DMS153 (cell line): ENCODE measurements around the gene SLC7A10.
"Not testable (repeated sequence)": the region's sequence is repeated elsewhere in the genome, so short reads cannot be mapped to it uniquely, and the experiment has no call there.

Experiments
- DNase-seq: peaks from one replicate; lab custom pipeline; 2025; lab: John Stamatoyannopoulos, UW

SLC7A10 gene

DNA sequence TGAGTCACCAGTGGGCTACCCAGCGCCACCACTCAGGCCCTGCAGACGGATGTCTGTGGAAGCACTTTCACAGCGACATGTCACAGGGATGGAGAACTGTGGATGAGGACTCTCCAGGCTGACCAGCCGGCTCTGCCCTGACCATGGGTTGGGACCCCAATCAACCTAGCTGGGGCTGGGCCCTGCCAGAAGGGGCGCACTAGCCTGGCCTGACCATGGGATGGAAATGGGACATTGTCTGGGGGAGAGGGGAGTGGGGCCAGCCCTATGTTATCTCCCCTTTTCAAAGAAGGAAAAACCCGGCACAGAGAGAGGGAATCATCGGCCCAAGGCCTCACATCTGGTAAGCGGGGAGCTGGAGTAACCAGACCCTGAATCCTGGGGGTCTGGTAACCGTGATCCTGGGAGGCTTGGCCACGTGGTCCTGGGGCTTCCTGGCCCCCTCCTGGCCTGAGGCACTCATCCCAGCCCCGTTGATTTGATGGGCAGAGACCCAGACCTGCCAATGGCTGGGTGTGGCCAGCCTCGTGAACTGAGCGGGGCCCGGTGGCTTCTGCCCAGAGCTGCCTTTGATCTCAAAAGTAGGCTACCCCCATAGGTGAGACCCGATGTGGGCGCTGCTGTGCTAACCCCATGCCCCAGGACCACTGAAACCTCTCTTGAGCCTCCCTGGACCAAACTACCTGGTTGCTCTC lies 11.2 kb upstream of the SLC7A10 start:
- no peak for DNase-seq

DNA sequence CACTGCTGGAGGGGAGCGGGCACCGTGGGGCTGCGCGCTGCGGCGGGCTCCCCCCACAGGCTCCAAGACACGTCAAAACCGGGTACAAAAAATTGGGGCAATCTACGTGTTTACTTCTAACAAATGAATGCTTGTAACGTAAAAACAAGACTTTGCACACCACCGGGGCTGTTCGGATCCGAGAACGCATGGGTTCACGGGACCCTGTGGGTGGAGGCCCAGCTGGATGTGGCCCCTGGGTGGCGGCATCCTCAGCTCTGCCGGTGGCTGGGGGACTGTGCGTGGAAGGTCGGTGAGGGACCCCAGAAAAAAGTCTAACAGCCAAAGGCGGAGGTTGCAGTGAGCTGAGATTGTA lies 10.3 kb upstream of the SLC7A10 start:
- no peak for DNase-seq

DNA sequence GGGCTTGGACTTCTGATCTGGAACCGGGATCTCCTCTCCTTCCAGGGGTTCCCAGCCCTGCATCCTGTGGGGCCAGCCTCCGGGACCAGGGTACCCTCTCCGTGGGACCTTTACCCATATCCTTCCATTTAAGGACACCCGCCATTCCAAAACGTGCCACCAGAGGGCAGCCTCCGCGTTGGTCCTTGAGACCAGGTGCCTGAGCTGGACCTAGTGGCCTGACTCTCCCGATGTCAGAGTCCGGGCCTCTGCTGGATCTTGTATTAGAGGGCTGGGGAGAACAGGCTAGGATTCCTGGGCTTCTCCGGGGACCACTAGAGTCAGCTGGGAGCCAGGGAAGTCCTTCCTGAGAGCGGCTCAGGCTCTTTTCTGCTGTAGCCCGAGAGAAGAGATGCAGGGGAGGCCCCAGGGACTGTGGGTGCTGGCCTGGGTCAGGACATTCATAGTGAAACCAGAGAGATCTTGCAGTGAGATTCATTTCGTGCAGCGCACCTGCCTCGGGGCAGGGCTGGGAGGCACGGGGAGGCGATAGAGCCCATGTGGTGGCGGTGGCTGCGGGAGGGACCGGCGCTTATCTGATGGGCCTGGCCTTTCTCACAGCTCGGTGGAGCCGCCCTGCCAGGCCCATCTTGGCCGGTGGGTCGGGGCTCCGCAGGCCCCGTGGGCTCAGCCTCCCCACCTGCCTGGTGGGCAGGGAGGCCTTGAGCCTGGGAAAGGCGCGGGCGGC lies 9.8 kb upstream of the SLC7A10 start:
- peak; percentile 38 for DNase-seq

DNA sequence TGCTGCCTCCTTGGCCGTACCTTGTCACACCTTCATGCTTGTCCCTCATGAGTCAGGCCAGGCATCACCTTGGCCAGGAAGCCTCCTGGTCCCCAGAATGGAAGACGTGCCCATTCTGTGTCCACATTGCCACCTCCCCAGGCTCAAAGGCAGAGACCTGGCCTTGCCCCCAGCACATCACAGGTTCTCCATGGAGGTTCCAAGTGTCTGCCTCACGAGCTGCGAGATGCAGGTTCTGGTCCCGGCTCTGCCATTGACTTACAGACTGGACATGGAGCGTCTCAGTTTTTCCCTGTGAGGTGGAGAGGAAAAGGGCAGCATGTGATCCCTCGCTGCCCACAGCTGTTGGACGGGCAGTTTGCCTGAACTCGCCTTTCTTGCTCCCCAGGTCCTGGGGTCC lies 9.1 kb upstream of the SLC7A10 start:
- no peak for DNase-seq

DNA sequence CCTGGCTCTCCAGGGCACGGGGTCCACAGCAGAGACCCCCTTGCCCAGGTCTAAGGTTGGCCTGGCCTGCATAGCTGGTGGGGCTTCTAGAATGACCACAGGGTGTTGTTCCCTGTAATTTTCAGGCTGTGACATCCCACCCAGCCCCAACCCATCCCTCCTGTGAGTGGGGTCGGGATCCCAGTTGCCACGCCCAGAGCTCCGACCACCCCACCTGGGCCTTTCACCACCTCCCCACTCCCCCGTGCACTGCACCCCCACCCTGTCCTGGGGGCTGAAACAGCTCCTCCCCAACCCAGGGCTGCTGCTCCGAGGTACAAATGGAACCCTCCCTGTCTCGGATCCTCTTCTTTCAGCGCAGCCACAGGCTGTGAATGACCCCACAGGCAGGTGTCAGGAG lies 8.4 kb upstream of the SLC7A10 start:
- DNase-seq = no peak

DNA sequence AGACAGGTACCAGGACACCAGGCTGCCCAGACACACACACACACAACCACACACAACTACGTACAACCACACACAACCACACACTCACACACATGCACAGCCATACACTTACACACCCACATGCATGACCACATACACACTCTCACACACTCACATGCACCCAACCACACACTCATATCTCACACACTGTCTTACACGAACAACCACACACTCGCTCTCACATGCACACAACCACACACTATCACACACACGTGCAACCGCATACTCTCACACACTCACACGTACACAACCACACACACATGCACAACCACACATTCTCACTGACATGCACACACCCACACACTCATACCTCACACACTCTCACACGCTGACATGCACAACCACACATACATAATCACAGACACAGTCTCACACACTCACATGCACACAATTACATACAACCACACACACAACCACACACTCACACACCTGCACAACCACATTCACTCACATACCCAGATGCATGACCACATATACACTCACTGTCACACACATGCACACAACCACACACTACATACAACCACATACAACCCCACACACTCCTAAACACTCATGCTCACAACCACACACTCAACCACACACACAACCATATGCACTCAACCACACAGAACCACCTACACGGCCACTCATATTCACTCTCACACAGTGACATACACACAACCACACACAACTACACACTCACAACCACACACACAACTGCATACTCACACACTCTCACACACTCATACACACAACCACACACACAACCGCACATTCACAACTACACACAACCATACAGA lies 7.6 kb upstream of the SLC7A10 start:
- no peak for DNase-seq

DNA sequence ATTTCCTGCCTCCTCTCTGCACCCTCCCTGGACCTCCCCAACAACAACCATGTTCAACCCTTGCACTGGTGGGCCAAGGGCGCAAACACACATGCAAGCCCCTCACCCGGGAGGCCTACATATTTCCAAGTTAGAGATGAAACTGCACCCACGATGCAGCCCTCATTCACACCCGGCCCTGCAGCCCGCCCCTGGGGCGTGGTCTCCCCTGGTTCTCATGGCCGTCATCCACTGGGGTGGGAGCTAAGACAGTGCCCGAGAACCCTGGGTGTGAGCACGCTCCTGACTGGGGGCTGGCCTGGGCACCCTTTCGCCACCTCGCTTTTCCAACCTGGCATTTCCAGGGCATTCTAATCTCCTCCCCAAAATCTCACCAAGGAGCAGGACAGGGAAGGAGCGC lies 7.0 kb upstream of the SLC7A10 start:
- DNase-seq = no peak

DNA sequence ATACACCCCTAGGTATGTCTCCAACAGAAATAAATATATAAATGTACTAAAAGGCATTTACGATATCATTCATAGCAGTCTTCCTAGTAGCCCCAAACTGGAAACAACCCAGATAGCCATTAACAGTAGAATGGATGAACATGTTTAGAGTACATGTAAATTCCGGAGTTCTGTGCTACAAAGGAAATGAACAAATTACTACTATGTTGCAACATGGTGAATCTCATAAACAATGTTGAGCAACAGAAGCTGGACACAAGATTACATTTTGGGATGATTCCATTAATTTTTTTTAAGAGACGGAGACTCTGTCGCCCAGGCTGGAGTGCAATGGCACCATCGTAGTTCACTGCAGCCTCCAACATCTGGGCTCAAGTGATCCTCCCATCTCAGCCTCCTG lies 5.9 kb upstream of the SLC7A10 start:
- DNase-seq = no peak

DNA sequence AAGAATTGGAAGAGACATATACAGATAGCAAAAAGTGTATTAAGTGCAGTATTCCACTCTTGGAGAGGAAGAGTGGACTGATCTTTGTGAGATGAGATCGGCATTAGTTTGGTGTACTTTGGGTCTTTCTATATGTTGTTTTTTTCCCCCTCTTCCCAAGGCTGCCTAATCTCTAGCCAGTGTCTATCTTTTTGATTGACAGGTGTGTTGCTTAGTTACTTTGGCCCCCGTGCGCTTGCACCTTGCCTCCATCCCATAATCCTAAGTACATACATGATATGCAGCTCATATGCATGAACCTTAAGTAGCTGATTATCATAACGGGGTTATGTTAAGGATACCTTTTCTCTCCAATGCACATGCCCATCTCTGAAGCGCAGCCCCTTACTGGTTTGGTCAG lies 4.3 kb upstream of the SLC7A10 start:
- DNase-seq = no peak

DNA sequence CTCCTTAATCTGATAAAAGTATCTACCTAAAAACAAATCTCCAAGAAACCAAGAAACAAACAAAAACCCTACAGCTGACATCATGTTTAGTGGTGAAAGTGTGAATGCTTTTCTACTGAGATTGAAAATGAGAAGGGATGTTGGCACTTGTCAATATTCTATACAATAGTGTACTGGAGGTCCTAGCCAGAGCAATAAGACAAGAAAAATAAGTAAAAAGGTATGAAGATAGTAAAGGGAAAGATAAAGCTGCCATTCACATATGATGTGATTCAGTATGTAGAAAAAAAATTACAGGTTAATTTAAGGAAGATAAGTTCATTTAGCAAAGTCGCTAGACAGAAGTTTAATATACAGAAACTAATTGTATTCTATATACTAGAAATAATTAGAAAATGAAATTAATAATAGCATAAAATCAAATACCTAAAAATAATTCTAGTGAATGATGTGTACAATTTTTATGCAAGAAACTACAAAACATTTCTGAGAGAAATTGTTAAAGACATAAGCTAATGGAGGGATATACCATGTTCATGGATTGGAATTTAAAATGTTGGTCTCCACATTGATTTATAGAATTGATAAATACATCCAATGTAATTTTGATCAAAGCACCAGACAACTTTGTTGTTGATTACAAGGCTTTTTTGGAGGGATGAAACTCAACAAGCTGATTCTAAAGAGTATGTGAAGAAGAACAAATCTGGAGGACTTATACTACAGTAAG lies 2.4 kb upstream of the SLC7A10 start:
- no peak for DNase-seq

DNA sequence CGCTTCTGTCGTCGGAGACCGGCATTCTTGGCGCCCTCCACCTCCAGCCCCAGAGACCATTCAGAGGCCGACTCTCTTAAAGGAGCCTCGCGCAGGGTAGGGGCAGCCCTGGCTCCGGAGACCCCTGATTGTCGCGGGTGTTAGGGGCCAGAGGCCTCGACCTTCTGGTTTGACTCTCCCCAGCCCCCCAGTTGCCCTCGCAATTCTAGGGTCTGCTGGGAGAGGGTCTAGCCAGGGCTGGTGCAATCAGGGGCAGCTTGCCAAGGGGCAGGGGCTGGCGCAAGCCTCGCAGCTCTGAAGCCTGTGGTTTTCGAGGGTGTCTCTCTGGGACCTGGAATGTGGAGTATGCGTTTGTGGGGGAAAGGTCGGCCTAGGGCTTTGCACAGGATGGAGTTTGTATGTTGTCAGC lies 1.6 kb upstream of the SLC7A10 start:
- DNase-seq = no peak

DNA sequence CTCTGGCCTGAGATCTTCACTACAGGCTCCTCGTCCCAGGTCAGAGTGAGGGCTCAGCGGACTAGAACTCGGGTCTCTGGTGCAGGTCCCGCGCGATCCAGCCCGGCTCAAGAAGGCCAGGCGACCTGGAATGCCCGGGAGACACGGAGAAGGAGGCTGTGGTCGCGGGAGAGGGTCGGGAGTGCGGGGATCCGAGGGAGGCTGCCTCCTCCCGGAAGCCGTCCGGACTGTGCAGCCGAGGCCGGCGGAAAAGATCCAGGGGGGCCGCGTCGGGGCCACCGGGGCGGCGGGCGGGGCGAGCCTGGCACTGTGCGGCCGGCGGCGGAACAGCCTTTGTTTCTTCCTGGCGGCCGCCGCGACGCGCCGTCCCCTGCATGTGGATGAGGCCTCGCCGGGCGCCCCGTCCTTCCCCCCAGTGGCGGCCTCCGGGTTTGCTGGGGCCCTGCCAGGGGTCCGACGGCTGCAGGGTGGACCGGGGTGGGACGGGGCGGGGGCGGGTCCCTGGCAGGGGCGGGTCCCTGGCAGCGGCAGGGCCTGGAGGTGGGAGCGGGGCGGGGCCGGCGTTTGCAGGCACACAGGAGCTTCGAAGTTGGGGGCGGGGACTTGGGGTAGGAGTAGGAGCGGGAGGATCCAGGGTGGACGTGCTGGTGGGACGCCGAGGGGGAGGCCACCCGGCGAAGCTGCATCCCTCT lies 1.0 kb upstream of the SLC7A10 start:
- no peak for DNase-seq

DNA sequence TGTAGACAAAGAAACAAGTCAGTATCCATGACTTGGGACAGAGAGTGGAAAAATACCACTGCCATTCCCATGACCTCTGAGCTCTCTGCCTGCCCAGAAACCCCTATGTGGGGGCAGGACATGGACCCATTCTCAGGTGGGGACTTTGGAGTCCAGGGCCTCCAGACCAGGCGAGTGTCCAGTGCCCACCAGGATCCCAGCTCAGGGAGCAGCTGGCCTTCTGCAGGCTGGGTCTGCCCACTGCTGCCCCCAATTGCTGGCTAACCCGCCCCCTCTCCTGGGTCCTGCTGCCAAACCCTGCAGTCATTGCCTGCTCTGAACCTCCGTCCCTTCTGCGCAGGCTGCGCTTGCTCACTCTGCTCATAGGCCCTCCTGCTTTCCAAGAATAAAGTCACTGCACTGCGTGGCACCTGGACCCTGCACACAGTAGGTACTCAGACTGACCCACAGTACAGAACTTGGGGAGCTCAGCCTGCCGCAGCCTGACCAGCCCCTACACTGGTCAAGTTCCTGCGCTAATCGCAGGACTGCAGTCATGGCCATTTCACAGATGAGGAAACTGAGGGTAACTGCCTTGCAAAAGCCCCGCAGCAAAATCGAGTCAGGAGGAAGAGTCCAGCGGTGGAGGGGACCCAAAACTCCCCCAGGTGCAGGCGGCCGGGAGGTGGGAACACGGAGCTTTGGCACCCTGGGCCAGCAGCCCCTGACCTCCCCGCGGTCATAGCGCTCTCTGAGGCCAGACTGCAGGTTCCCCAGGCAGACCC lies 774 bp downstream of the SLC7A10 start:
- DNase-seq = no peak

DNA sequence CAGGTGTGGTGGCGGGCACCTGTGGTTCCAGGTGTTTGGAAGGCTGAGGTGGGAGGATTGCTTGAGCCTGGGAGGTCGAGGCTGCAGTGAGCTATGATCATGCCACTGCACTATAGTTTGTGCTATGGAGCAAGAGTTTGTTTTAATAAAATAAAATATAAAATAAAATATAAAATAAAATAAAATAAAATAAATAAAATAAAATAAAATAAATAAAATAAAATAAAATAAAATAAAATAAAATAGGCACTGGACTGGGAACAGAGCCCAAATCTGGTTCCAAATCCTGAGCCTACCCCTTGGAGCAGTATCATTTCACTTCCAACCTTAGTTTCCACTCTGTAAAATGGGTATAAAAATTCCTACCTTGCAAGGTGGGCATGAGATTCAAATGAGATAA lies 3.4 kb downstream of the SLC7A10 start:
- DNase-seq = not testable (repeated sequence)

DNA sequence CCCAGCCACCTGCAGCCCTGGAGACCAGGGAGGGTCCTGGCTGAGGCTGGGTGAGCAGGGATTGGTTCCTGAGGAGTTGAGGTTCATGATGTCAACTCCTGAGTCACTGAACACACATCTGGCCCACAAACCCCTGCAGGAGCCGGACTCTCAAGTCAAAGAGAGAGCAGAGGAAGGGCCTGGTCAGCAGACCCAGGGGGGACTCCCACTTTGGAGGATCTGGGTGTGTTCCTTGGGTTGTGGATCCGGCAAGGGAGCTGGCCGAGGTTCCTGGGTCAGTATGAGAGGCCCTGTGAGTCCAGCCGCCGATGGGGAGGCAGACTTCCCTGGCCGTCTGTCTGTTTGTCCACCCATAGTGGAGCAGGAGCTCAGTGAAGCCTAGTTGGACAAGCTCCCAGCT lies 4.0 kb downstream of the SLC7A10 start:
- no peak for DNase-seq

DNA sequence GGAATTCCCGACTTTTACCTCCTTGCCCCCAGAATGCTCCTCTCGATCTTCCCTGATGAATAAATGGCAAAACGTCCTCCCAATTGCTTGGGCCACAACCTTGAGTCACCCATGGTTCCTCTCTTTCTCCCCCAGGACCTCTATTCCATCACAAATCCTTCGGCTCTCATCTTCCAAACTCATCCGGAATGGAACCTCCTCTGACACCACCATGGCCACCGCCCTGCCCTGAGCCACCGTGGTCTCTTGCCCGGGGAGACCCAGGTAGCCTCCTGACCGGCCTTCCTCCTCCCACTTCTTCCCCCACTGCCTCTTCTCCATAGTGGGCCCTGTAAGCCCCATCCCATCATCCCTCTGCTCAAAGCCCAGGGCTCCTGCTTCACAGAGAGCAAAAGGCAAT lies 4.9 kb downstream of the SLC7A10 start:
- no peak for DNase-seq

DNA sequence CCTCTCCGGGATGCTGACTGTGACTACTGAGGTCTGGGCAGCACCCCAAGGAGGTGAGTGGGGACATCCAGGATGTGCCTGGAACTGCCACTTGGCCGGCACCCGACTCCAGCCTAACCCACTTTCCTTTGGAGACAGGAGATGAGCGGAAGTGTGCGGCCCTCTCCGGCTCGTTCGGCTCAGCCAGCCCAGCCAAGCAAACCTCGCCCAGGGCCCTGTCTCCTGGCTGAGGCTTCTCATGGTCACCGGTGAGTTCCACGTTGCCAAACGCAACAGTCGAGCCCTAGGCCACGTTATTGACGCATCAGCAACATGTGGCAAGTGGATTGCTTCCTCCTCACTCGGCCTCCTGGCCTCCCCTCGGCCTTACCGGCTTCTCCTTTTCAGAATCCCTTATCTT lies 5.5 kb downstream of the SLC7A10 start:
- DNase-seq = no peak

DNA sequence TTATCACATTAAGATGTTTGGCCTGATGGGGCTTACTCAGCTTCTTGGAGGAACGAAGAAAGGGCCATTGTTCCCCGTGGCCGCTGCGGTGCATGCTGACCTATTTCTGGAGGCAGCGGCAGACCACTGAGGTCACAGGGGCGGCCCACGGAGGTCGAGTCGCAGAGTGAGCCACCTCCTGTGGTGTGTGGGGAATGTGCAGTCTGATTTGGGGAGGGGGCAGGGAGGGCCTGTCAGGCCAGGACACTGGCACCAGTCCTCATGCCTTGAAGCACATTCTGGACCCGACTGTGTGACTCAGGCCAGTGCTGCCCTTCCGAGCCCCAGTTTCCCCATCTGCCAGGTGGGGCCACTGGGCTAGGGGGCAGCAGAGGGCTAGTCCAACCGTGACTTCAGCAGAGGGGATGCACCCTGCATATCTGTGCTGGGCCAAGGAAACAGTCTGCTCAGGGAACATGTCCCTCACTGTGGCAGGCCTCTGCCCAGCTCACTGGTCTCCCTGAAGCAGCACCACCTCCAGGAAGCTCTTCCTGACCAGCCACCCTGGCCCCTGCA lies 6.3 kb downstream of the SLC7A10 start:
- no peak for DNase-seq

DNA sequence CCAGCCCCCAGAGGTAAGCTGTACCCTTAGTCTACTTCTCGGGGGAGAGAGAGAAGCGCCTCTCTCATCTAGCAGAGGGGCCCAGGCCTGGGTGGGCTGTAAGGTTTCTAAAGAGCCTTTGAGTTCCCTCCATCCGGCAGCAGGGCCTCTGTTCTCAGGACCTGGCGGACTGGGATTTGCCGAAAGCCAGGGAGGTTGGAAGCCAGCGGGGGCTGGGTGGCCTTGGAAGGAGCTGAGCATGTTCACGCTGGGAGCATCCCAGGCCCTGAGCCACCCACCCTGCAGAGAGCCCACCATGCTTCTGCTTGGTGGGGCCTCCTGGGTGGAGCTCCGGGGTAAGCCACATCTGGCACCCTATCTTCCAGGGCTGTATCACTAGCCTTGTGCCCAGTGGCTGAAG lies 7.8 kb downstream of the SLC7A10 start:
- DNase-seq = no peak

DNA sequence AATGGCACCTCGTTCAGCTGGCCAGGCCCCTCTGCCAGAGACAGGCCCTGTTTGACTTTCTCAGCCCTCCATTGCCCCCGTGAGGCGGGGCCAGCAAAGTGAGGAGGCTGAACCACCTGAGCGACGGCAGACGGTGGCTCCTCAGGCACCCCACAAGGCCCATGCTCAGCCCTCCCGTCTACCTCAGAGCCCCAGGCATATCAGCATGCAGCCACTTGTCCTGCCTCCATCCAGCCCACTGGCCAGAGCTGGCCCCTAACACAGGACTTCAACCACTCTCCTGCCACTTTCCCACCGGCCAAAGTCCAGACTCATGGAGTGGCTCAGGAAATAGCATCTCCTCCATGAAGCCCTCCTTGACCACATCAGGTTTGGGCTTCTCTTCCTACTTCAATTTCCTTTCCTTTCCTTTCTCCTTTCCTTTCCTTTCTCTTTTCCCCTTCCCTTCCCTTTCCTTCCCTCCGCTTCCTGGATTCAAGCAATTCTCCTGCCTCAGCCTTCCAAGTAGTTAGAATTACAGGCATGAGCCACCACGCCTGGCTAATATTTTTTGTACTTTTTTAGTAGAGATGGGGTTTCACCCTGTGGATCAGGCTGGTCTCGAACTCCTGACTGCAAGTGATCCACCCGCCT lies 9.3 kb downstream of the SLC7A10 start:
- no peak for DNase-seq
